Mesothelial cell of epicardium (in vitro differentiated cells): ENCODE measurements around the gene TUBAL3. TPM values are rescaled to one million over a fixed set of nuclear protein-coding genes. Genes with fewer than 3 reads are reported as not detected.

Experiments
- DNase-seq, 2 experiments: peaks; one replicate each; pipeline ENCODE4 v3.0.0; 2021; ENCODE audit warnings: low spot score in 2 of 2; ENCODE audit not compliant: unreplicated experiment in 2 of 2
- H3K27ac Mint-ChIP-seq: 2 replicates; pipeline ENCODE4 v1.8.0; 2021; ENCODE audit warnings: mixed read lengths
- H3K27me3 Mint-ChIP-seq: 2 replicates; pipeline ENCODE4 v1.8.0; 2021; ENCODE audit warnings: low read depth, mixed read lengths
- H3K36me3 Mint-ChIP-seq: 2 replicates; pipeline ENCODE4 v1.8.0; 2021; ENCODE audit warnings: mixed read lengths
- H3K4me1 Mint-ChIP-seq: 2 replicates; pipeline ENCODE4 v1.8.0; 2021; ENCODE audit warnings: mixed read lengths
- H3K4me3 Mint-ChIP-seq: 2 replicates; pipeline ENCODE4 v1.8.0; 2021; ENCODE audit warnings: mild to moderate bottlenecking, moderate library complexity, mixed read lengths
- H3K9me3 Mint-ChIP-seq: 2 replicates; pipeline ENCODE4 v1.8.0; 2021; ENCODE audit warnings: mixed read lengths
- CTCF ChIP-seq: fragments of 200-600 bp; sonication (generic); IDR thresholded peaks from one replicate; pipeline ENCODE4 v1.5.0; 2021; ENCODE audit warnings: antibody characterized with exemption; ENCODE audit not compliant: unreplicated experiment
- total RNA-seq: library from RNA; stranded (reverse); gene quantifications from 3 replicates; pipeline ENCODE4 v1.2.1, GENCODE V29; 2021

The TUBAL3 gene
- total RNA-seq, 1 donor from 2014 or later, result 0.11 TPM

GRCh38 chr10:5343979-5344378 is 60.6 kb downstream of the TUBAL3 start:
- Mint-ChIP-seq H3K9me3 (peaks cover 19% of the 10 kb centered on the region), H3K27me3 (peaks cover 2% of the 10 kb centered on the region), H3K4me3 (no peak overlapping the region), H3K27ac (no peak overlapping the region), H3K36me3 (no peaks in the 10 kb centered on the region), H3K4me1 (no peaks in the 10 kb centered on the region)
- DNase-seq, result no peak
- no peak for TF ChIP-seq CTCF

- Mint-ChIP-seq H3K36me3 (no peaks in the 10 kb centered on the region), H3K9me3 (peaks cover 19% of the 10 kb centered on the region), H3K4me1 (no peaks in the 10 kb centered on the region), H3K27me3 (peaks cover 2% of the 10 kb centered on the region), H3K27ac (no peak overlapping the region), H3K4me3 (no peak overlapping the region)
- no peak for DNase-seq
- no peak for TF ChIP-seq CTCF
These were observed 61.1 kb downstream of the TUBAL3 start for GRCh38 chr10:5343561-5343960.

Other genes starting within 250 kb of the TUBAL3 start
- not detected in 3 replicates for gene AKR1C8, start 219.7 kb downstream of the TUBAL3 start, total RNA-seq
- gene AKR1C4, start 208.0 kb downstream of the TUBAL3 start, total RNA-seq, result not detected in 3 replicates
- gene UCN3, start 39.9 kb downstream of the TUBAL3 start, total RNA-seq, result not detected in 3 replicates
- 201 to 205 TPM (median 205 TPM) in 3 replicates for gene NET1, start 7.7 kb upstream of the TUBAL3 start, total RNA-seq
- 0.42 TPM in 1 of 3 replicates, not detected in the others for gene CALML5, start 94.7 kb upstream of the TUBAL3 start, total RNA-seq
- gene CALML3, start 120.1 kb upstream of the TUBAL3 start, total RNA-seq, result 0.07 TPM in 1 of 3 replicates, not detected in the others